Measurements from ENCODE around the gene KRT17.
"Not testable (repeated sequence)": the region's sequence is repeated elsewhere in the genome, so short reads cannot be mapped to it uniquely, and the experiment has no call there.

The KRT17 gene

GRCh38 chr17:41589301-41589700 is 35.1 kb downstream of the KRT17 start:
- no peak for DNase-seq

DNA sequence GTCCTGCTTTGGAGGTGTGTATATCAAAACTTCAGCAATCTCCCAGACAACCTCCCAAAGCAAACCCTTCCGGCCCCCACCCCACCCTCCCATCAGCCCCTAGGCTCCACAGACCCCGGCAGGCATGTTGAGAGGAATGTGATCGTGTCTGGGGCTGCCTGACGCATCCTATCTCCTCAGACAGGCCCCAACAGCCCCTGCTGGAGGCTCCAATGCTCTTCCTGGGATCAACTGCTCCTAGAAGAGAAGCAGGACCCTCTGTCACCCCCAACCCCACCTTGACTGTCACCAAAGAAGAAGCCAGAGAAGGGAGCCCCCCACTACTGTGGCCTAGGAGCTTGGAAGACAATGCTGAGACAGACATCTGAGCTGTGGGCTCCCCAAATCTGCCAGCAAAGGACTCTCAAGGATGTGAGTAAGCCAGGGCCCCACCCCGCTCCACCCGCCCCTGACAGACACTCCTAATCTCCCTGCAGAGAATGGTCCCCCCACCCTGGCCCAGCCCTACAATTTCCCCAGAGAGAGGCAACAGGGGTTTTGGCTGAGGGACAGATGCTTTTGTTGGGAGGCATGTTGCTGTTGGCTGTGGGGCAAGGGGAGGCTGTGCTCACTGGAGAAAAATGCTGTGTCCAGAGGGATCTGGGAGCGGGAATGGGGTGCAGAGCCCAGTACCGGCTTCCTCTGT is 36.1 kb downstream of the KRT17 start:
- DNase-seq, result no peak

DNA sequence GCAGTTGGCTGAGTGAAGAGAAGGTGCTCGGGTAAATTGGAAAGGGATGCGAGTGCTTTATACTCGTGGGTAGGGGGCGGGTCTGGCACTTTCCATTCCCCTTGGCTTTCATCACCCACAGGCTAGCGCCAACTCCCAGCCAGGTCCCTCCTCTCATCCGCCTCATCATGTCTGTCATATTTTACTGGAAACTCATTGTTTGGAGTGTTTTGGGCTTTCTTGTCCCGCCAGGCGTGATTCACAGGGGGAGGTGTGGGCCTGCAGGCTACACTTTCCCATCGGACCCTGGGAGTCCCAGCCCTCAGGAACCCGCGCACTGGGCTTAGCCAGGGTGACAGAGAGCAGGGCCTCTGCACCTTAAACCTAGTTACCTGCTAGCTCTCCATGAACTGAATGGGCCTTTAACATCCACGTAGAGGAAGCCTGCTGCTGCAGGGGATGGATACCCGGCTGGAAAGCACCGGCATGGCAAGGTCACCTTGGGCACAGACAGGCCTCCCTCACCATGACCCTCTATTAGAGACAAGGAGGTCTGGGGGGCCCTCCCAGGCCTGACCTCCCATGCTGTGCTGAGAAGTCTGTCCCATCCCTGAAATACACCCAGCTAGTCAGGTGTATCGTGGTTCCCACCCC is 37.4 kb downstream of the KRT17 start, which contains the start of gene KRT14:
Gene KRT14, minus strand, starts transcription at position 33 of the 633 bp plus-strand sequence. CDS start 61 bp downstream, outside the sequence.
- DNase-seq, result no peak

GRCh38 chr17:41585301-41586056 is 38.9 kb downstream of the KRT17 start:
- DNase-seq, result no peak

DNA sequence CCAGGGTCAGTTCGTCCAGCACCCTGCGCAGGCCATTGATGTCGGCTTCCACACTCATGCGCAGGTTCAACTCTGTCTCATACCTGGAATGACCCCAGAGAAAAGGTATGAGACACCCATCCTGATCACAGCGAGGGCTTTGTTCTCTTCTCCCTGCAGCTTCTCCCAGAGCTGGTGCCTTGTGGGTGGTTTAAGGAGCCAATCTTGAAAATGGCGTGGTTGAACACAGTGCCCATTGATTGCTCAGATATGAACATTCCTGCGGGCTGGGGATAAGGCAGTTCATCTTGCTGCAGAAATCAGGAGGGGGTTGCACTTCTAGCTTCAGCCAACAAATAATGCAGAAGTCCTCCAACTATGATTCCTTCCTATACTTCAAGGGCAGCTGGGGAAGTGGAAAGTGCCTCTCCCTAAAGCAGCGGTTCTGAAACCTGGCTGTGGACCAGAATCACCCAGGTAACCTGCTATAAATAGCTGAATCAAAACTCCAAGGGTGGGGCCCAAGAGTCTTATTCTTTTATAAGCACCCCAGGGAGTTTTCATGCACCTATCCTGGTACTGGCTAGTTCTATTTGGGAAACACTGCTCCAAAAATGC is 39.9 kb downstream of the KRT17 start:
- not testable (repeated sequence) for DNase-seq

- no peak for DNase-seq
These were observed 40.9 kb downstream of the KRT17 start for GRCh38 chr17:41583137-41584127.

DNA sequence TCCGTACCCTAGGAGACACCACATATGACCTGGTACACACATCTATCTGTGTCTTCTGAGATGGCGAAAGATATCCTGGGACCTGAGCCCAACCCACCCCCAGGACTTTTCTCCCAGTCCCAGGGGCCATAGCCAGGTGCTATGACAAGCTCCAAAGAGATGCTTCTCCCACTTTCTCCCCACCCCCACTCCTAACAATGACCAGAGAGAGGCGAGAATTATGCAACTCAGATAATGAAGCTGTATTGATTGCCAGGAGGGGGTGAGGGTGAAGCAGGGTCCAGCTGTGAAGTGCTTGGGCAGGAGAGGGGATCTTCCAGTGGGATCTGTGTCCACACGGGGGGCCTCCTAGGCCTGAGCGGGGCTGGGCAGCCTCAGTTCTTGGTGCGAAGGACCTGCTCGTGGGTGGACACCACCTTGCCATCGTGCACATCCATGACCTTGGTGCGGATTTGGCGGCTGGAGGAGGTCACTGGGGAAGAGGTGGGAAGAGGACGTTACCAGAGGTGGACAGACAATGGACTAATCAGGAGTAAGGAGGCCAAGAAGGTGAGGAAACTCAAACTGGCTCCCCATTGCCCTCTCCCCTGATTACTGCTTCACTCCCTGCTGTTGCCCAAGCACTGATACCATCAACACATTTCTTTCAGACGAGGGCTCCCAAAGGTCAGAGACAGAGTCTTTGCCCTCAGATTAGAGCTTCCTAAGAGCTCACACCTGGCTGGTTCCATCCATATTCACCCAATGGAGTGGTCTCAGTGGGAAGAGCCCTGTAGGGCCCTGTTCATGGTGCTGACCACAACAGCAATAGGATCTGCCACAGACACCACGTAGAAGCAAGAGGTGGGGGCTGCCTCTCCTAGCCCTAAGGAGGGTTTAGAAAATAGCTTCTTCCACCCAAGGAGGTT is 42.1 kb downstream of the KRT17 start:
- not testable (repeated sequence) for DNase-seq

- DNase-seq, result no peak
These were observed 42.9 kb downstream of the KRT17 start for GRCh38 chr17:41581366-41582060.

DNA sequence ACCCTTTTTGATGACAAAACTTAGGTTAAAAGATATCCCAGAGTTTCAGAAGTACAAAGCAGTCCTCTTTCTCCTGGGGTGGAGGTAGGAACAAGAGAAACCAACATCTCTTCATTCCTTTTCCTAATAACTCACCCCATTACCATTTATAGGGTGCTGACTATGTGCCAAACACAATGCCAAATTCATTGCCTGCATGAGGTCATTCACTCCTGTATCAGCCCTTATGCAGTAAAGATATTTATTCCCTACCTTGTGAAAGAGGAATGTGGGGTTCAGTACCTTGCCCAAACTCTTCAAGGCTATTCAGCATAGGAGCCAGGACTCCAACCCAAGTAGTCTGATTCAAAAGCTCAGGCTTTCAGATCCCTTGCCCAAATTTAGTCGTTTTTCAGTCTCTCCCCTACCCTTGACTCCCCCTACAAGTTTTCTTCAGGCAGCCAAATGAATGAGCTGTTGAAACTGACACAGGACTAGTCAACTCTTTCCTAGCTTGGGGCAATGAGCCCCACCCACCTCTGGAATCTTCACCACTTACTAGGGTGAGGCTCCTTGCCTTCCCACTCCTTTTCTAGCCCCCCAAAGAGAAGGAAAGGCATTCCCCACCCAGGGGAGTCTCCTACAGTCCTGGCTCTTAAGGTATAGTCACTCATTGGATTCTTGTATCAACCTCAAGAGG is 43.5 kb downstream of the KRT17 start:
- DNase-seq, result no peak

GRCh38 chr17:41580244-41580575 is 44.2 kb downstream of the KRT17 start:
- DNase-seq, result no peak

DNA sequence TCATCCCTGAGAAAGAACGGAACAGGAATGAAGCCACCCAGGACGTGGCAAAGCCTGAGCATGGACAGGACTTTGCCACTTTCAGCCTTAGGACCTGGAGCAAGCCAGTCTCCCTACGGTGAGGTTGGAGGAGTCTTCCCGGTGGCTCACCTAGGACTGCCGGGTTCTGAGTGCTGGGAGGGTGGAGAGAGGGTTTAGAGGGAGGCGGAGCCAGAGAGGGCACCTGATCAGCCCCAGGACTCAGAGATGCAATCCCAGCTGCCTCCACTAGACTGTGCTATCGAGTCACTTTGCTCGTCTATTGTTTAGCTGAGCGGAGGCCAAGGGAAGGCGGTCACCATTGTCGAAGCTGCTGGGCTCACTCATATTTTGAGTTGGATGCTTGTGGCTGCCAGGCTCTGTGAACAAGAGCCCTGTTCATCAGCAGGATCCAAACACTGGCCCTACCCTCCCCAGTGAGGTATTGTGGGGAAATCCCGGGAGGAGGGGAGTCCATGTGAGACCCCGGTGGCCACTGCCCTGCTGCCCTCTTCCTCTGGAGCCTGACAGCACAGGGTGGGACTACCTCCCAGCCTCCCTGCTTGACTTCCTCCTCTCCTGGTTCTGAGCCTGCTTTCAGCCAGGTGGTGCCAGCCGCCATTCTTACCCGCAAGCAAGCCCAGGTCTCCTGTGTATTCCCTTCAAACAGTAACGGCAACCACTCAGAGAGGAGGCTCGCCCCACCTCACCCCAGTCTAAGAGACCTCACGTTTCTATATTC is 44.7 kb downstream of the KRT17 start:
- peak; percentile 68 for DNase-seq

DNA sequence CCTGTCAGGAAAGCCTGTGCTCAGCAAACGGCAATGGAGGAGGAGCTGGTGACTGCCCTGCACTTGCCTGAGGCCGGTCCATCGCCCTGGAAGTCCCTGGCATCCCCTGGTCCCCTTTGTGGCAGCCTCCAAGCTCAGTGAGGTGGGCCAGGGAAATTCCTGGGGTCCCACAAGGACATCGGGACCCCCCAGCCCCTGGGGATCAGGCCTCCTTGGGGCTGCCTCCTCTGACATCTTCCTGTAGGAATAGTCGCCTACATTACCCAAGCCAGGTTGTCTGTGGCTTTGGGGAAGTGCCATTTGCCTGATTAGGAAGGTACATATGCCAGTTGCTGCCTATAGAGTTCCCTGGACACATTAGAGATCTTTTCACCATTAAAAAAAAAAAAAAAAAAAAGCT is 45.4 kb downstream of the KRT17 start:
- DNase-seq, result no peak

DNA sequence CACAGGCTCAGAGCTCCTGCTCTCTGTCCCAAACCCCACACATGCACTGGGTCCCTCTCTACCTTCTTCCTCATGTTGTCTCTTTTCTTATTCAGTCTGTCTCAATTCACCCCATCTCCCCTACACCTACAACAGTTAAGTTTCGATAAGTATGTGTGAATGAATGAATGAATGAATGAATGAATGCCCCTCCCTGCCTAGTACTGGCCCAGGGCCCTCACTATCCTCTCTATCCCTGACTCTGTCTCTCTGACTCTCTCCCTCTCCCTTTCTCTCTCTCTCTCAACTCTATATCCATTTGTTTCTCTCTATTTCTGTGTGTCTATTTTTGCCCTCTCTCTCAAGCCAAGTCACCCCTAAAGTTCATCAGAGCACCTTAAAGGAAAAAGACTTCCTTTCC is 45.8 kb downstream of the KRT17 start:
- DNase-seq, result no peak

- not testable (repeated sequence) for DNase-seq
These were observed 47.6 kb downstream of the KRT17 start for GRCh38 chr17:41576740-41577139.

GRCh38 chr17:41575336-41575735 is 49.0 kb downstream of the KRT17 start:
- DNase-seq, result no peak

GRCh38 chr17:41571561-41572434 is 52.6 kb downstream of the KRT17 start, which contains the start of gene KRT9:
TSS of gene KRT9 (minus strand) at chr17:41572059. CDS start at chr17:41571992, 67 bp downstream.
- no peak for DNase-seq

Measured in CD4-positive, alpha-beta T cell treated with Interleukin-17A for 1 hour (primary cell).